ENCODE data around the gene FOXI1.

The FOXI1 gene

DNA sequence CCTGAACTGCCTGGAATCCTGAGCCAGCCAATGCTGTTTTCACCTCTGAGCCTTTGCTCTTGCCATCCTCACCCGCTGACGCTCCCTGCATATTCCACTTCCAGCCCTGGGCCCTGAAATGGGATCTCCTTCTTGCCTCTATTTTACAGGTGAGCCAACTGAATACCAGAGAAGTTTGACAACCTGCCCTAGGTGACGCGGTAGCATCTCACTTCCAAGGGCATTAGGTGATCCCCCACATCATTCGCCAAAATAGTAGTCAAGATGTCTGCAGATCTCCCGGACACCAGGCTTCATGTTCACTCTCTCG, 43.5 kb downstream of the FOXI1 start:
- DNase-seq (ENCODE audit: low read depth, low spot score) = no peak

DNA sequence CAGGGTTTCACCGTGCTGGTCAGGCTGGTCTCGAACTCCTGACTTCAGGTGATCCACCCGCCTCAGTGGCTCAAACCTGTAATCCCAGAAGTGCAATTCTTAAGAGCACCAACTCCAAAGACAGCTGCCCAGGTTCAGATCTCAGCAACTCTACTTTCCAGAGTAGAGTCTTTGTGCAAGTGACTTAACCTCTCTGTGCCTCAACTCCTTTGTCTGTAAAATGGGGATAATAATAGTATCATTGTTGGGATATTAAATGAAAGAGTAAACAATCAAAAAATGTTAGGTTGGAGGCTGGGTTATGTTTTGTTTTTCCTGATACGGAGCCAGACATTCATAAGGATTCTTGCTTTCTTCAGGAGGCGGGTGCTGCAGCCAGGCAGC, 45.0 kb downstream of the FOXI1 start:
- DNase-seq (ENCODE audit: low read depth, low spot score) = no peak

DNA sequence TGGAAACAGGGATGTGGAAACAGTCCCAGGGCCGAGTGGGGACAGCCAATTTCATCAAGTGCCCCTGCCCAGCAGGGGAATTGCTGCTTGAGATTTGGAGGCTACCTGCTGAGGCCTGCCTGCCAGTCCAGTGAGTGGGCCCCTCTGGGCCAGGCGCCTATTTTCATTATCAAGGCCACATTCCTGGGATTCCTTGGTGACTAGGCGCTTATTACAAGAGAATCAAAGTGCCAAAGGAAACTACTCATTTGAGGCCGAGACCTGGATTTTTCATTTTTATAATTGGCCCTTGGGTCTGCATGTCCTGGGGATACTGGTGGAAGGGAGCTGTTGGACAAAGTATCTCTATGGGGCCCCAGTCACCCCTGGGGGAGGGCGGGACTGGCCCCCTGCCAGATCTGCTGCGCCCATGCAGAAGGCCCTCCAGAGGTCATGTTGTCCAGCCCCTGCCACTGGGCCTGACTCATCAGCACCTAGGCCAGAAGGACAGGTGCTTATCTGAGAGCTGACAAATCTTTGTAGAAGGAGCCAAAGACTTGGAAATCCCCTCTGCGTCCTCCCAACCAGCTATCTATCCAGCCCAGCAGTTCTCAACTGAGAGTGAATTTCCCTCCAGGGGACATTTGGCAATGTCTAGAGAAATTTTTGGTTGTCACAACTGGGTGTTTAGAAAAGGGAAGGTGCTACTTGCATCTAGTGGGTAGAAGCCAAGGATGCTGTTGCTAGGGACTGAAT, 45.6 kb downstream of the FOXI1 start:
- peak; percentile 97 for DNase-seq (ENCODE audit: low read depth, low spot score)

DNA sequence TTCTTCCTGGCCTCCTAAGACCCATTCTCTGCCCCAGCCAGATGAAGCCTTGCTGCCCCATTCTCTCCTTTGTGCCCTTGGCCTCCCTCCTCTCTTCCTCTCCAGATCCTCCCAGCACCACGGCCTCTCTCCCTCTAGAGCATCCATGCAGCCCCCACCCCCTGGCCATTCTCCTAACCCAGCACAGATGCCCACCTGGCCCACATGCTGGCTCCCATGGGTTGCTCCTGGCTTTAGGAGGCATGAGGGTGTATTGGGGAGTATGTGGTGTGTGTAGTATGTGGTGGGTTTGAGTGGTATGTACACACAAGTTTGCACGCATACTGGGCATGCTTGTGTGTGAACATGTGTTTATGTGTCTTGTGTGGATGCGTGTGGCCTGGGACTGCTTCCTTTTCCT, 47.1 kb downstream of the FOXI1 start:
- no peak for DNase-seq (ENCODE audit: low read depth, low spot score)

DNA sequence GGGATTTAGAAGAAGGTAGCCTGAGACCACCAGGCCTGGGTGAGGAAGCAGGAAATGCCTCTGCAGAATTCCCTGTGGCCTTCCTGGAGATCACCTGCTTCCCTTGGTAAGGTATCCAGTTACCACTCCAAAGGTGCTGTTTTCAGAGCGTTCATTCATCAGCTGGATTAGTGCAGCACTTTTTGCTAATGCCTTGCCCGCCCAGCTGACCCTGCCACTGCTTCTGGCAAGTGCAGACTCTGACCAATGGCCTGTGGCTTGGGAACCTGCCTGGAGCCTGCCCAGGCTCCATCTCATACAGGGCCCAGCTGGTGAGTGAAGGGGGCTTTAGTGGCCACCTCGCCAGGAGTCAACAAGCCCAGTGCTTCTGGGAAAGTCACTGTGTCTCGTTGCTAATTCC, 48.6 kb downstream of the FOXI1 start:
- no peak for DNase-seq (ENCODE audit: low read depth, low spot score)

DNA sequence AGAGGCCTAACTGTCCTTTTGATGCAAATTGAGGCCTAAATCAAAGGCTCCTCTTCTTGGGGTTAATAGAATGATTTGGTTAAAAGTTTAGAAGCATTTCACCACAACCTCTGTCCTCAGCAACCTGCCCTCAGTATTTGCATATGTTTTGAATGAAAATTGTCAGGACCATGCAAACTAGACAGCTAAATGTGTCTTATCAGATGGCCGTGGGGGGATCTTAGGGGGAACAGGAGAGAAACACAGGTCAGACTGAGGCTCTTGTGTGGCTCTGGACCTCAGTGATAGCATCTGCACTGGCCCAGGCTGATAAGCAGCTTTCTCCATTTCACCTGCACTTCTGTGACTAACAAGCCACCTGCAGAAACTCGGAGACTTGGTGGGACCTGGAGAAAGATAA, 49.0 kb downstream of the FOXI1 start:
- DNase-seq (ENCODE audit: low read depth, low spot score) = no peak

DNA sequence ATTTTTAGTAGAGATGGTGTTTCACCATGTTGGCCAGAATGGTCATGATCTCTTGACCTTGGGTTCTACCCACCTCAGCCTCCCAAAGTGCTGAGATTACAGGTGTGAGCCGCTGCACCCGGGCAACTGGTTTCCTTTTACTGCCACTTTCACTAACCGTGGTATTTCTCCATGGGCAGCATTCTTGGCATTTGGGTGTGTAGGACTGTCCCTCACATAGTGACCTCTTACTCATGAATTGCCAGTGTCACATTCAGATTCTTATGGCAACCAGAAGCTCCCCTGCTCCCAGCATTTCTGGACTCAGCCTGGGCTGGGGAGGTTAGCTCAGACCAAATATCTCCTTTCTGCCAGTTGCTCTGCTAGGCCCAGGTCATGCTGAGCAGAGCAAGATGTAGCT, 50.1 kb downstream of the FOXI1 start:
- DNase-seq (ENCODE audit: low read depth, low spot score) = no peak

DNA sequence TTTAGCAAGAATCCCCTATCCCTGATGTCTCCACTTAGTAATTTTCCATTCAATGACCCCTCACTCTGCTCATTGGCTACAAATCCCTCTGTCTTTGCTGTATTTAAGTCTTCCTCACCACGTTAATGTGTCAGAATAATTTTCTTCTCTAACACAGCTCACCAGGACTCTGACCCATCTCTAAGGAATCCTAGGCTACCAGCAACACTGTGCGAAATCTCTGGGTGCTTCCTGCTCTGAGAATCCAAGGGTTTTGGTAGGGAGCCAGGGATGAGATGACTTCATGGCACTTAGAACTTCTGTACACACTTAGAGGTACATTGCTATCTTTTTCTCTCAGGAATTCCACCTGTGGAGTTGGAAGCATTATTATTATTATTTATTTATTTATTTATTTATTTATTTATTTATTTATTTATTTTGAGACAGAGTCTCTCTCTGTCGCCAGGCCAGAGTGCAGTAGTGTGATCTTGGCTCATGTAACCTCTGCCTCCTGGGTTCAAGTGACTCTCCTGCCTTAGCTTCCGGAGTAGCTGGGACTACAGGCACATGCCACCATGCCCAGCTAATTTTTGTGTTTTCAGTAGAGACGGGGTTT, 53.5 kb downstream of the FOXI1 start:
- peak; percentile 60 for DNase-seq (ENCODE audit: low read depth, low spot score)

All from astrocyte of the hippocampus (primary cell).